ENCODE data around the gene UBL4A.

DNA sequence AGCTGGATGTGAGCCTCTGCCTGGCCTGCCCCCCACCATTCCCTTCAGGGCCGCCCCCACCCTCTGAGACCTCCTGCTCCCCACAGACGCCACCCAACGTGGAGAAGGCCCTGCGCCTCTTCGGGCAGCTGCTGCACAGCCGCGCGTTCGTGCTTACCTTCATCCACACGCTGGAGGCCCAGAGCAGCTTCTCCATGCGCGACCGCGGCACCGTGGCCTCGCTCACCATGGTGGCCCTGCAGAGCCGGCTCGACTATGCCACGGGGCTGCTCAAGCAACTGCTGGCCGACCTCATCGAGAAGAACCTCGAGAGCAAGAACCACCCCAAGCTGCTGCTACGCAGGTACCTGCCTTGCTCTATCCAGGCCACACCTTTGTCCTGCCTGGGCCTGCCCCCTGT is 18.2 kb downstream of the UBL4A start:
- TF ChIP-seq, protein P1, sequence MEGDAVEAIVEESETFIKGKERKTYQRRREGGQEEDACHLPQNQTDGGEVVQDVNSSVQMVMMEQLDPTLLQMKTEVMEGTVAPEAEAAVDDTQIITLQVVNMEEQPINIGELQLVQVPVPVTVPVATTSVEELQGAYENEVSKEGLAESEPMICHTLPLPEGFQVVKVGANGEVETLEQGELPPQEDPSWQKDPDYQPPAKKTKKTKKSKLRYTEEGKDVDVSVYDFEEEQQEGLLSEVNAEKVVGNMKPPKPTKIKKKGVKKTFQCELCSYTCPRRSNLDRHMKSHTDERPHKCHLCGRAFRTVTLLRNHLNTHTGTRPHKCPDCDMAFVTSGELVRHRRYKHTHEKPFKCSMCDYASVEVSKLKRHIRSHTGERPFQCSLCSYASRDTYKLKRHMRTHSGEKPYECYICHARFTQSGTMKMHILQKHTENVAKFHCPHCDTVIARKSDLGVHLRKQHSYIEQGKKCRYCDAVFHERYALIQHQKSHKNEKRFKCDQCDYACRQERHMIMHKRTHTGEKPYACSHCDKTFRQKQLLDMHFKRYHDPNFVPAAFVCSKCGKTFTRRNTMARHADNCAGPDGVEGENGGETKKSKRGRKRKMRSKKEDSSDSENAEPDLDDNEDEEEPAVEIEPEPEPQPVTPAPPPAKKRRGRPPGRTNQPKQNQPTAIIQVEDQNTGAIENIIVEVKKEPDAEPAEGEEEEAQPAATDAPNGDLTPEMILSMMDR (IDR thresholded peaks at IDR 0.05), result no peak
- TF ChIP-seq EZH2phosphoT487 (IDR thresholded peaks at IDR 0.05), result no peak
- no peak for TF ChIP-seq EZH2 (IDR thresholded peaks at IDR 0.05)

All from neural progenitor cell (in vitro differentiated cells).